Body of pancreas (tissue), 4 donors: Measurements from ENCODE around the gene HMGB4. TPM values are rescaled to one million over a fixed set of nuclear protein-coding genes. Genes with fewer than 3 reads are reported as not detected.

Source experiments
- ATAC-seq: fragments of 150-250 bp; one replicate; pipeline ENCODE4 v1.9.1; 2016
- DNase-seq, 4 donors: peaks; one replicate each; pipeline ENCODE4 v3.0.0-alpha.2; 2019
- H3K27ac ChIP-seq, 4 donors: fragments of 200-600 bp; sonication (generic); 1 replicate in 3 of 4; 2 replicates in 1 of 4; pipeline versions ENCODE4 v1.5.1 to v1.6.1; 2016 to 2019; ENCODE audit warnings: mild to moderate bottlenecking in 1 of 4, mixed read lengths in 1 of 4, moderate library complexity in 1 of 4
- H3K27me3 ChIP-seq, 2 donors: fragments of 200-600 bp; sonication (generic); one replicate each; pipeline ENCODE4 v1.6.0; 2016; ENCODE audit warnings: mild to moderate bottlenecking in 1 of 2
- H3K36me3 ChIP-seq, 2 donors: fragments of 200-600 bp; sonication (generic); replicated peaks in 1 of 2; 2 replicates each; pipeline ENCODE4 v1.5.1; 2016; ENCODE audit warnings: low read depth in 2 of 2; ENCODE audit not compliant: insufficient read depth in 1 of 2
- H3K4me1 ChIP-seq: fragments of 200-600 bp; sonication (generic); one replicate; pipeline ENCODE4 v1.6.0; 2016
- H3K4me3 ChIP-seq, 2 donors: fragments of 200-600 bp; sonication (generic); 1 replicate in 1 of 2; 2 replicates in 1 of 2; pipeline ENCODE4 v1.5.1; 2016 to 2019
- H3K9me3 ChIP-seq, 3 donors: fragments of 200-600 bp; sonication (generic); 1 replicate in 2 of 3; 2 replicates in 1 of 3; pipeline ENCODE4 v1.5.1; 2016
- CTCF ChIP-seq, 7 experiments: fragments of 450-650 bp in 4 of 7; fragments of 200-600 bp in 3 of 7; sonication (generic) in 3 of 7; IDR thresholded peaks; one replicate each; pipeline ENCODE4 v1.5.1; 2016 to 2019; ENCODE audit warnings: antibody characterized with exemption in 7 of 7
- POLR2A ChIP-seq, 3 donors: fragments of 450-650 bp; IDR thresholded peaks; one replicate each; pipeline ENCODE4 v1.6.1; 2016; ENCODE audit warnings: antibody characterized with exemption in 3 of 3, mild to moderate bottlenecking in 2 of 3
- WGBS, 2 donors: methylation state at CpG; one replicate each; pipeline ENCODE4 v1.1.5; 2017; 5-methylcytosine and 5-hydroxymethylcytosine counted together
- intact Hi-C: fragments of 100-400 bp; cut with DNase I; formaldehyde crosslinking; loops from one replicate; pipeline ENCODE4 v1.15.1; 2023
- total RNA-seq, 2 donors: library from RNA; depleted of rRNA; stranded (reverse); fragments of >200 nt; gene quantifications; one replicate each; pipeline ENCODE4 v1.1.0, GENCODE V29; 2016

Gene HMGB4
- total RNA-seq, 2 donors from 2014 or later: not detected

GRCh38 chr1:33897092-33897725 lies 33.3 kb downstream of the HMGB4 start:
- H3K27ac ChIP-seq: no peak overlapping the region
- WGBS, 2 donors: 58 to 79% methylated on average over 5 of the region's 5 CpGs
- ATAC-seq: no peak
- H3K4me1 ChIP-seq: no peaks in the 10 kb centered on the region
- H3K9me3 ChIP-seq: no peaks in the 10 kb centered on the region
- no peak for DNase-seq
- no peaks in the 10 kb centered on the region for H3K27me3 ChIP-seq
- H3K36me3 ChIP-seq: no peaks in the 10 kb centered on the region
- TF ChIP-seq CTCF (IDR thresholded peaks at IDR 0.05) (no peak), POLR2A (IDR thresholded peaks at IDR 0.05) (no peak)
- no peak overlapping the region for H3K4me3 ChIP-seq
- intact Hi-C loops: no loop called here

GRCh38 chr1:33898406-33898805 lies 34.5 kb downstream of the HMGB4 start:
- Histone ChIP-seq H3K9me3 (no peaks in the 10 kb centered on the region), H3K36me3 (no peaks in the 10 kb centered on the region), H3K27ac (no peak overlapping the region), H3K27me3 (no peaks in the 10 kb centered on the region), H3K4me3 (no peak overlapping the region), H3K4me1 (peaks cover 8% of the 10 kb centered on the region)
- DNase-seq (no peak), ATAC-seq (no peak)
- intact Hi-C loops: no loop called here
- WGBS, 2 donors: 64 to 86% methylated on average over 3 of the region's 3 CpGs
- TF ChIP-seq POLR2A (IDR thresholded peaks at IDR 0.05) (no peak), CTCF (IDR thresholded peaks at IDR 0.05) (no peak)

GRCh38 chr1:33898881-33899280 lies 35.0 kb downstream of the HMGB4 start:
- no peak for ATAC-seq
- H3K4me3 ChIP-seq: no peak overlapping the region
- no peak for DNase-seq
- no peaks in the 10 kb centered on the region for H3K9me3 ChIP-seq
- no peak overlapping the region for H3K27ac ChIP-seq
- no peak for TF ChIP-seq POLR2A (IDR thresholded peaks at IDR 0.05)
- TF ChIP-seq CTCF (IDR thresholded peaks at IDR 0.05): no peak
- H3K36me3 ChIP-seq: no peaks in the 10 kb centered on the region
- H3K4me1 ChIP-seq: peaks cover 8% of the 10 kb centered on the region
- 64 to 71% methylated on average over 8 to 9 of the region's 9 CpGs for WGBS, 2 donors
- intact Hi-C loops: no loop called here
- H3K27me3 ChIP-seq: no peaks in the 10 kb centered on the region

GRCh38 chr1:33899746-33900145 lies 35.9 kb downstream of the HMGB4 start:
- 80 to 81% methylated on average over 1 to 3 of the region's 3 CpGs for WGBS, 2 donors
- H3K4me1 ChIP-seq: peaks cover 8% of the 10 kb centered on the region
- ATAC-seq (no peak), DNase-seq (no peak)
- TF ChIP-seq CTCF (IDR thresholded peaks at IDR 0.05) (no peak), POLR2A (IDR thresholded peaks at IDR 0.05) (no peak)
- H3K36me3 ChIP-seq: no peaks in the 10 kb centered on the region
- H3K4me3 ChIP-seq: no peak overlapping the region
- intact Hi-C loops: no loop called here
- H3K27ac ChIP-seq: no peak overlapping the region
- no peaks in the 10 kb centered on the region for H3K27me3 ChIP-seq
- no peaks in the 10 kb centered on the region for H3K9me3 ChIP-seq
